Measurements from ENCODE around the gene PRUNE1. TPM values are rescaled to one million over a fixed set of nuclear protein-coding genes. Genes with fewer than 3 reads are reported as not detected.

Gene PRUNE1
- total and polyA plus RNA-seq, 2 donors (not counting 1 experiment from before 2014, with no cell fraction given): 6.3 to 16.6 TPM

GRCh38 chr1:151037032-151037431 lies 28.8 kb downstream of the PRUNE1 start:
- H4K20me1 ChIP-seq (ENCODE audit: control insufficient read depth, extremely low read depth, insufficient read depth, low read length): no peaks in the 10 kb centered on the region
- no peaks in the 10 kb centered on the region for H3K36me3 ChIP-seq (ENCODE audit: control insufficient read depth, insufficient read depth, low read length)
- no peak for TF ChIP-seq EZH2 (IDR thresholded peaks at IDR 0.05; ENCODE audit: low read length, missing control alignments)
- TF ChIP-seq CTCF (conservative IDR thresholded peaks at IDR 0.05 in 1 of 2, IDR thresholded peaks at IDR 0.05 in 1 of 2; ENCODE audit: low read depth in 1 of 2, low read length in 2 of 2): no peak
- no peaks in the 10 kb centered on the region for H3K79me2 ChIP-seq (ENCODE audit: control insufficient read depth, insufficient read depth, low read length)
- H2AFZ ChIP-seq (ENCODE audit: low read length): no peak overlapping the region
- H3K4me3 ChIP-seq (replicated peaks in 1 of 4; ENCODE audit: control extremely low read depth in 1 of 4, insufficient read depth in 1 of 4, low read depth in 3 of 4, low read length in 4 of 4): no peak overlapping the region
- no peaks in the 10 kb centered on the region for H3K4me1 ChIP-seq (ENCODE audit: control insufficient read depth, extremely low read depth, insufficient read depth, low read length)
- DNase-seq (ENCODE audit: low read depth in 2 of 2): no peak
- H3K27me3 ChIP-seq (ENCODE audit: control insufficient read depth, insufficient read depth, low read length): no peaks in the 10 kb centered on the region
- H3K9me3 ChIP-seq (ENCODE audit: control insufficient read depth, insufficient read depth, low read depth, low read length): no peaks in the 10 kb centered on the region
- no peak overlapping the region for H3K27ac ChIP-seq (ENCODE audit: insufficient read depth, low read length)
- H3K9ac ChIP-seq (ENCODE audit: insufficient read depth, low read length): no peak overlapping the region
- H3K4me2 ChIP-seq (ENCODE audit: extremely low read depth, insufficient read depth, low read length): no peak overlapping the region

- H3K9me3 ChIP-seq (ENCODE audit: control insufficient read depth, insufficient read depth, low read depth, low read length): no peaks in the 10 kb centered on the region
- no peaks in the 10 kb centered on the region for H3K36me3 ChIP-seq (ENCODE audit: control insufficient read depth, insufficient read depth, low read length)
- H3K79me2 ChIP-seq (ENCODE audit: control insufficient read depth, insufficient read depth, low read length): no peaks in the 10 kb centered on the region
- no peaks in the 10 kb centered on the region for H3K4me1 ChIP-seq (ENCODE audit: control insufficient read depth, extremely low read depth, insufficient read depth, low read length)
- H3K27ac ChIP-seq (ENCODE audit: insufficient read depth, low read length): no peak overlapping the region
- no peak overlapping the region for H3K9ac ChIP-seq (ENCODE audit: insufficient read depth, low read length)
- no peak overlapping the region for H3K4me2 ChIP-seq (ENCODE audit: extremely low read depth, insufficient read depth, low read length)
- no peak overlapping the region for H2AFZ ChIP-seq (ENCODE audit: low read length)
- no peaks in the 10 kb centered on the region for H4K20me1 ChIP-seq (ENCODE audit: control insufficient read depth, extremely low read depth, insufficient read depth, low read length)
- no peak overlapping the region for H3K4me3 ChIP-seq (replicated peaks in 1 of 4; ENCODE audit: control extremely low read depth in 1 of 4, insufficient read depth in 1 of 4, low read depth in 3 of 4, low read length in 4 of 4)
- TF ChIP-seq CTCF (conservative IDR thresholded peaks at IDR 0.05 in 1 of 2, IDR thresholded peaks at IDR 0.05 in 1 of 2; ENCODE audit: low read depth in 1 of 2, low read length in 2 of 2): no peak
- TF ChIP-seq EZH2 (IDR thresholded peaks at IDR 0.05; ENCODE audit: low read length, missing control alignments): no peak
- no peak for DNase-seq (ENCODE audit: low read depth in 2 of 2)
- no peaks in the 10 kb centered on the region for H3K27me3 ChIP-seq (ENCODE audit: control insufficient read depth, insufficient read depth, low read length)
Observed at GRCh38 chr1:151039521-151039920, 31.3 kb downstream of the PRUNE1 start.

GRCh38 chr1:151043163-151043562 lies 34.9 kb downstream of the PRUNE1 start:
- Histone ChIP-seq H3K27me3 (ENCODE audit: control insufficient read depth, insufficient read depth, low read length) (no peaks in the 10 kb centered on the region), H3K4me2 (ENCODE audit: extremely low read depth, insufficient read depth, low read length) (no peak overlapping the region), H2AFZ (ENCODE audit: low read length) (no peak overlapping the region), H3K4me1 (ENCODE audit: control insufficient read depth, extremely low read depth, insufficient read depth, low read length) (peaks cover under 1% of the 10 kb centered on the region), H3K9me3 (ENCODE audit: control insufficient read depth, insufficient read depth, low read depth, low read length) (no peaks in the 10 kb centered on the region), H3K79me2 (ENCODE audit: control insufficient read depth, insufficient read depth, low read length) (peaks cover under 1% of the 10 kb centered on the region), H3K9ac (ENCODE audit: insufficient read depth, low read length) (no peak overlapping the region), H4K20me1 (ENCODE audit: control insufficient read depth, extremely low read depth, insufficient read depth, low read length) (no peaks in the 10 kb centered on the region), H3K4me3 (replicated peaks in 1 of 4; ENCODE audit: control extremely low read depth in 1 of 4, insufficient read depth in 1 of 4, low read depth in 3 of 4, low read length in 4 of 4) (no peak overlapping the region), H3K36me3 (ENCODE audit: control insufficient read depth, insufficient read depth, low read length) (no peaks in the 10 kb centered on the region), H3K27ac (ENCODE audit: insufficient read depth, low read length) (no peak overlapping the region)
- no peak for DNase-seq (ENCODE audit: low read depth in 2 of 2)
- TF ChIP-seq CTCF (conservative IDR thresholded peaks at IDR 0.05 in 1 of 2, IDR thresholded peaks at IDR 0.05 in 1 of 2; ENCODE audit: low read depth in 1 of 2, low read length in 2 of 2) (no peak), EZH2 (IDR thresholded peaks at IDR 0.05; ENCODE audit: low read length, missing control alignments) (no peak)
